ENCODE results near the gene OCIAD1.
"Not testable (repeated sequence)": the region's sequence is repeated elsewhere in the genome, so short reads cannot be mapped to it uniquely, and the experiment has no call there.

Gene OCIAD1

DNA sequence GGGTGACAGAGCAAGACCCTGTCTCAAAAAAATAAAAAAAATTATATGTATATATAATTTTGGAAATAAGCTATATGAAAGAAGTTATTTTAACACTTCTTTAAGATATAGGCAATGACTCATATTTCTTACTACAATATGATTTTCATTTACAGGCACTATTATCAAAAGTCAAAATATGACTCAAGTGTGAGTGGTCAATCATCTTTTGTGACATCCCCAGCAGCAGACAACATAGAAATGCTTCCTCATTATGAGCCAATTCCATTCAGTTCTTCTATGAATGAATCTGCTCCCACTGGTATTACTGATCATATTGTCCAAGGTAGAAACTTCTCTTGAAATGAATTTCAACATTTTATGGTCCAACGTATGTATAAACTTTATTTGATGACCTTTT, 20.8 kb downstream of the OCIAD1 start:
- Mint-ChIP-seq H3K36me3 (ENCODE audit: low read depth) (peaks cover 74% of the 10 kb centered on the region), H3K9me3 (peaks cover 6% of the 10 kb centered on the region), H3K27me3 (no peaks in the 10 kb centered on the region), H3K4me3 (no peak overlapping the region), H3K27ac (peak overlapping the region; percentile 83), H3K4me1 (ENCODE audit: low read depth) (peaks cover 31% of the 10 kb centered on the region)
- no peak for DNase-seq

DNA sequence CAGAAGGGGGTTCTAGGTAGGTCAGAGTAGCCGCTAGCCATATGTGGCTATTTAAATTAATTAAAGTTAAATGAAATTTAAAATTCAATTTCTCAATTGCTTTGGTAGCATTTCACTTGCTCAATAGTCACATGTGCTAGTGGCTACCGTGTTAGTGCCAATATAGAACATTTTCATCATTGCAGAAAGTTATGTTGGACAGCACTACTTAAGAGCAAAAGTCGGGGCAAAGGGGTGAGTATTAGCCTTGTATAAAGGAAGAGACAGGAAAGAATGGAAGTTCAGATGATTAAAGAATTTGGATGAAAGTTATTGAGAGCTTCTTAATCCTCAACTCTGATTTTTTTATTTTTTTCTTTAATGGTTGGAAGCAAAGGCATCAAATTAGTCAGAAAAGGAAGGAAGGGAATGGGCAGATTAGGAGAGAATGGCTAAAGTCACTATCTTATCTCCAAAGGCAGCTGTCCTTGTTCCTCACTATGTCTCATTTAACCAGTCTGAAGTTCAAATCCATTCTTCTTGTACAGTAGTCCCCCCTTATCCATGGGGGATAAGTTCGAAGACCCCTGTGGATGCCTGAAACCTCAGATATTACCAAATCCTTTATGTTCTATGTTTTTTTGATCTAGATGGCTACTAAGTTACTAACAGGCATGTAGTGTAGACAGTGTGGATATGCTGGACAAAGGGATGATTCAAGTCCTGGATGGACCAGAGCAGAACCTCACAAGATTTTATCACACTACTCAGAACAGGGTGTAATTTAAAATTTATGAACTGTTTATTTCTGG, 22.9 kb downstream of the OCIAD1 start:
- H3K4me1 Mint-ChIP-seq (ENCODE audit: low read depth) = peaks cover 35% of the 10 kb centered on the region
- no peaks in the 10 kb centered on the region for H3K27me3 Mint-ChIP-seq
- DNase-seq = no peak
- no peak overlapping the region for H3K4me3 Mint-ChIP-seq
- H3K27ac Mint-ChIP-seq = peak overlapping the region; percentile 64
- no peaks in the 10 kb centered on the region for H3K9me3 Mint-ChIP-seq
- peaks cover 76% of the 10 kb centered on the region for H3K36me3 Mint-ChIP-seq (ENCODE audit: low read depth)

DNA sequence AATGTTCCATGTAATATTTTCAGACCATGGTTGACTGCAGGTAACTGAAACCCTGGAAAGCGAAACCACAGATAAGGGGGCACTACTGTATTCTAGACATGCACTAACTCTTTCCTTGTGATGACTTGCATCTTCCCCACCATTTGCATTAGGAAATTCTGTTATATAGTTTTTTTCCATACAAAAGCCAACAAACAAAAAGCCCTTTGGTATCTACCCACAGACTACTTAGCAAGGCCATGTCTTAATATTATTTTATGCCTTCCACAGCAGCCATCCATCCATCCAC, 23.5 kb downstream of the OCIAD1 start:
- DNase-seq = no peak
- Mint-ChIP-seq H3K4me1 (ENCODE audit: low read depth) (peaks cover 35% of the 10 kb centered on the region), H3K4me3 (no peak overlapping the region), H3K9me3 (no peaks in the 10 kb centered on the region), H3K36me3 (ENCODE audit: low read depth) (peaks cover 79% of the 10 kb centered on the region), H3K27ac (peak overlapping the region; percentile 64), H3K27me3 (no peaks in the 10 kb centered on the region)

DNA sequence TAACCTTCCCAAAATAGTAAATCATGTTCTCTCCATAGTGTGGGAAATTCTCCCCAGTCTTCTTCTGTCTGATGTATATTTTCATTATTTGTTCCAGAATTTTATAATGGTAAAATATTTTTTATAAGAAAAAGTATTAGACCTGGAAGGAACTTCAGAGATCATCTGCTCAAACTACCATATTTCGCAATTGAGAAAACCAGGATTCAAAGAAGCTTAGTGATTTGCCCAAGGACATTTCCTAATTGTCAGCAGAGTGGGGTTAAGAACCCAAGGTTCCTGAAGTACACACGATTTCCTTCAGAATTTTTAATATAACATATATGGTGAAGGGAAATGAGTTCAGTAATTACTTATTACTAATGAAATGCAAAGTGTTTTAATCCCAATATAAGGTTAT, 24.1 kb downstream of the OCIAD1 start:
- Mint-ChIP-seq H3K4me3 (no peak overlapping the region), H3K9me3 (no peaks in the 10 kb centered on the region), H3K36me3 (ENCODE audit: low read depth) (peaks cover 81% of the 10 kb centered on the region), H3K27me3 (no peaks in the 10 kb centered on the region), H3K4me1 (ENCODE audit: low read depth) (peaks cover 33% of the 10 kb centered on the region), H3K27ac (no peak overlapping the region)
- no peak for DNase-seq

DNA sequence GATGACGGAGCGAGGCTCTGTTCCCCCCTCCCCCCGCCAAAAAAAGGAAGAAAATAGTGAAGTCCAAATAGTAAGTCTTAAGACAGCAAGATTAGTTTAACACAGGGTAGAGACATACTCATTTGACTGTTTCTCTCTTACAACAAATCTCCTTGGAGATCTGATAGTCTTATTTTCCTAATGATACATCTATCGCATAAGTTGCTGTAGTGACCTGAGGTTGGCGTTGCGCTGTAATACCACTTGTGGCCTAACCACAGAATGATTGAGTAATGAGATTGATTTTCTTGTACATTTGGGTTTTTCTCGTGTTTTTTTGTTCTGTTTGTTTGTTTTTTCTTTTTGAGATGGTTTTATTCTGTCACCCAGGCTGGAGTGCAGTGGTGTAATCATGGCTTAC, 27.2 kb downstream of the OCIAD1 start:
- Mint-ChIP-seq H3K27me3 (no peaks in the 10 kb centered on the region), H3K4me1 (ENCODE audit: low read depth) (peaks cover 16% of the 10 kb centered on the region), H3K4me3 (no peak overlapping the region), H3K36me3 (ENCODE audit: low read depth) (peaks cover 73% of the 10 kb centered on the region), H3K9me3 (no peaks in the 10 kb centered on the region), H3K27ac (peak overlapping the region; percentile 55)
- DNase-seq = no peak

DNA sequence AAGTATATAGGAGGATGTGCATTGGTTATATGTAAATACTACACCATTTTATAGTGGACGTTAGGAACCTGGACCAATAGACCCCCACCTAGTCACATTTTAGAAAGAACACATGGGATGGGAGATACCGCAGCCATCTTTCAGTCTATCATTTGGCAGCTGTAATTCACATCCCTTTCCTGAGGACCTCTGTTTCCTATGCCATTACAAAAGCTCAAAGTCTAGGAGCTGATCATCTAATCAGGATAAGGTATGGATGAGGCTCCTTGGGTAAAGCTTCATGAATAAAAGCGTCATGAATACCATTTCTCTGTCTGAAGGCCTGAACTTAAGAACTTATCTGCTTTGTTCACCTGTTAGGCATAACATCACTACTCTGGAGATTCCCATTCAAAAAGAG, 31.1 kb downstream of the OCIAD1 start:
- peaks cover 6% of the 10 kb centered on the region for H3K9me3 Mint-ChIP-seq
- no peak overlapping the region for H3K4me3 Mint-ChIP-seq
- H3K27ac Mint-ChIP-seq = no peak overlapping the region
- H3K4me1 Mint-ChIP-seq (ENCODE audit: low read depth) = peaks cover 5% of the 10 kb centered on the region
- DNase-seq = no peak
- peaks cover 45% of the 10 kb centered on the region for H3K36me3 Mint-ChIP-seq (ENCODE audit: low read depth)
- no peaks in the 10 kb centered on the region for H3K27me3 Mint-ChIP-seq

DNA sequence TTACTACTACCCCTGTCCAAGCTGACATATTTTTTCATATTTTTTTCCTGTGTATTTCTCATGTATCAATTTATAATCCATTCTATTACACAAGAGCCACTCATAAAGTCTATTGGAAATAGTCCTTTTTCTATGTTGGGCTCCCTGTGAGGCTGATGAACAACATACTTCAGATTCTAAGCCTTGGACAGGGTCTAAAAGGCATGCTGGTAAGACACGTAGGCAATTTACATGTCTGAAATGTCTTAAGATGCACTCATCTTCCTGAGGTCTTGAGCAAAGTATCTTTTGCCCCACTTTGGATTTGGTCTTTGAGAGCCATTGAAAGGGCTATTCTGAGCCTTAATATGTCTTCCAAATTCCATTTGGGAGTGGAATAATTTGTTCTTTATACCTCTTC, 31.8 kb downstream of the OCIAD1 start:
- Mint-ChIP-seq H3K4me3 (no peak overlapping the region), H3K4me1 (ENCODE audit: low read depth) (peaks cover 5% of the 10 kb centered on the region), H3K27me3 (no peaks in the 10 kb centered on the region), H3K27ac (no peak overlapping the region), H3K36me3 (ENCODE audit: low read depth) (peaks cover 40% of the 10 kb centered on the region), H3K9me3 (peaks cover 6% of the 10 kb centered on the region)
- DNase-seq = no peak

DNA sequence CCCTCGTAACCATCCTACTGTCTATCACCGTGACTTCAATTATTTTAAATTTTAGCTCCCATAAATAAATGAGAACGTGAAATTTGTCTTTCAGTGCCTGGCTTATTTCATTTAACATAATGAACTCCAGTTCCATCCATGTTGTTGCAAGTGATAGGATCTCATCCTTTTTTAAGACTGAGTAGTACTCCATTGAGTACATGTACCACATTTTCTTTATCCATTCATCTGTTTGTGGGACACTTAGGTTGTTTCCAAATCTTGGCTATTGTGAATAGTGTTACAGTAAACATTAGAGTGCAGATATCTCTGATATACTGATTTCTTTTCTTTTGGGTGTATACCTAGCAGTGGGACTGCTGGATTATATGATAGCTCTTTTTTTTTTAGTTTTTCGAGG, 32.8 kb downstream of the OCIAD1 start:
- Mint-ChIP-seq H3K4me3 (no peak overlapping the region), H3K4me1 (ENCODE audit: low read depth) (no peaks in the 10 kb centered on the region), H3K27ac (no peak overlapping the region), H3K36me3 (ENCODE audit: low read depth) (peaks cover 30% of the 10 kb centered on the region), H3K9me3 (peaks cover 6% of the 10 kb centered on the region), H3K27me3 (no peaks in the 10 kb centered on the region)
- no peak for DNase-seq

DNA sequence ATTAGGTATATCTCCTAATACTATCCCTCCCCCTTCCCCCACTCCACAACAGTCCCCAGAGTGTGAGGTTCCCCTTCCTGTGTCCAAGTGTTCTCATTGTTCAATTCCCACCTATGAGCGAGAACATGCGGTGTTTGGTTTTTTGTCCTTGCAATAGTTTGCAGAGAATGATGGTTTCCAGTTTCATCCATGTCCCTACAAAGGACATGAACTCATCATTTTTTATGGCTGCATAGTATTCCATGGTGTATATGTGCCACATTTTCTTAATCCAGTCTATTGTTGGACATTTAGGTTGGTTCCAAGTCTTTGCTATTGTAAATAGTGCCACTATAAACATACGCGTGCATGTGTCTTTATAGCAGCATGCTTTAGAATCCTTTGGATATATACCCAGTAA, 33.8 kb downstream of the OCIAD1 start:
- peaks cover 26% of the 10 kb centered on the region for H3K36me3 Mint-ChIP-seq (ENCODE audit: low read depth)
- not testable (repeated sequence) for H3K9me3 Mint-ChIP-seq, H3K4me3 Mint-ChIP-seq

DNA sequence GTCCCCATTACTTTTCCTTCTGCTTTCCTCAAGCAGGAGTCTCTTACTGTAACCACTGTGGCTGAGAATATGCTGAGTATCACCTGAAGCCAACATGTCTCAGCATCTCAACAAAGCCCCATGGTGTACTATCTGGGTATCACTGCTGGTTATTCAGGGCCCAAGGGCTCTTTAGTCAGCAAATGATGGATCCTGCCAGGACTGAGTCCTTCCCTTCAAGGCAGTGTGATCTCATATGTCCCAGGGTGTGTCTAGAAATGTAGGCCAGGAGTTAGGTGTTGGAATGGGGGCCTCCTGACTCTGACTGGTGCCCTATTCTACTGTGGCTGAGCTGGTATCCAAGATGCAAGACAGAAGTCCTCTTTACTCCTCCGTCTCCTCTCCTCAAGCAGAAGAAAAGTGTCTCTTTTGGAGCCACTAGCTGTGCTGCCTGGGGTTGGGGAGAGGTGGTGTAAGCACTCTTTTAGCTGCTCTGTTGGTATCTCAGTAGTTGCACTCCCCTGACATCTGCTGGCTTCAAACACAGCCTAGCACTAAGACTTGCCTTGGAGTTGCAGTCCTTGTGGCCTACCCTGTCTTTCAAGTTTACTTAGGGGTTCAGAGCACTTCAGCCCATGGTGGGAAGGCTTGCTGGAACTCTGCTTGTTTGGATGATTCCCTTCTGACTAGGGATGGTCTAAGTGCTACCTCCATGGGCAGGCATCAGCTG, 47.1 kb downstream of the OCIAD1 start:
- Mint-ChIP-seq H3K4me3 (no peak overlapping the region), H3K36me3 (ENCODE audit: low read depth) (peaks cover 2% of the 10 kb centered on the region), H3K27ac (no peak overlapping the region), H3K9me3 (no peaks in the 10 kb centered on the region), H3K27me3 (no peaks in the 10 kb centered on the region), H3K4me1 (ENCODE audit: low read depth) (no peaks in the 10 kb centered on the region)
- no peak for DNase-seq

More for the DNA sequence above, 33.8 kb downstream of the OCIAD1 start:
- not testable (repeated sequence) for H3K27ac Mint-ChIP-seq; H3K27me3 Mint-ChIP-seq; DNase-seq; H3K4me1 Mint-ChIP-seq (ENCODE audit: low read depth)

DNA sequence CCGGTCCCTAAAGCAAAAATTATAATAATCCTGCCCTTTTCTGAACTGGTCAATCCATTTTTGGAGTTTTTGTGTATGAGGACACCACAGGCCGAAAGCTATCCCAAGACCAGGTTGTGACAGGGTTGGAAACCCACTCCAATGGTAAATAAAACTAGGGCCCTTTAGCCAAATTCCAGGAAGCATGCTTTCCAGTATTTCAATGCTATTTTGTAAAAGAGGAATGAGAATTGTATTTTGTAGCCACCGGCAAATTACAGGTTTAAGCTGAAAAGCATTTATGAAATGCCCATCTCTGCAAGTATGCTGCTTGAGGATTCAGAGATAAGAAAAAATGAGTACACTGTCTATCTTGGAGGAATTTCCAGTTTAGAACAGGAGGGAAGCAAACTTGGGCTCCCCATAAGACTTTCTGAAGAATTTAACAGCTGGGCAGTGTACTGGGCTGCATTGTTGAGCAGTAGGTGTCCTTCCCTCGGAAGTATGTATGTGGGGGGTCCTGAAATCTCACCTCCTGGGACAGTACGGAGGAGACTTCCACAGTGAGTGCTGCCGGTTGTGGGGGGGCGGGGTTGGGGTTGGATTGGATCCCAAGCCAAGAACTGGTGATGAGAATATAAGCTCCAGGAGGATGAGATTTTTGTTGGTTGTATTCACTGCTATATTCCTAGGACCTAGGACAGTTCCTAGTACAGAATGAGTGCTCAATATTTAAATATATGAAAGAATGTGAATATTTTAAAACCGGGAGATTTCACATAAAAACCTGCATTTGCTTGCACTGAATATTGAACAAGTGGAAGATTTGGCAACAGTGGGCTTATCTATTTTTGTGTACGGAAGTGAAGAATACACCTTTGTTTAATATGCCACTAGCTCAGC, 48.9 kb downstream of the OCIAD1 start:
- H3K4me3 Mint-ChIP-seq = no peak overlapping the region
- no peak overlapping the region for H3K27ac Mint-ChIP-seq
- no peaks in the 10 kb centered on the region for H3K9me3 Mint-ChIP-seq
- H3K4me1 Mint-ChIP-seq (ENCODE audit: low read depth) = no peaks in the 10 kb centered on the region
- no peaks in the 10 kb centered on the region for H3K27me3 Mint-ChIP-seq
- DNase-seq = no peak
- peaks cover 6% of the 10 kb centered on the region for H3K36me3 Mint-ChIP-seq (ENCODE audit: low read depth)

DNA sequence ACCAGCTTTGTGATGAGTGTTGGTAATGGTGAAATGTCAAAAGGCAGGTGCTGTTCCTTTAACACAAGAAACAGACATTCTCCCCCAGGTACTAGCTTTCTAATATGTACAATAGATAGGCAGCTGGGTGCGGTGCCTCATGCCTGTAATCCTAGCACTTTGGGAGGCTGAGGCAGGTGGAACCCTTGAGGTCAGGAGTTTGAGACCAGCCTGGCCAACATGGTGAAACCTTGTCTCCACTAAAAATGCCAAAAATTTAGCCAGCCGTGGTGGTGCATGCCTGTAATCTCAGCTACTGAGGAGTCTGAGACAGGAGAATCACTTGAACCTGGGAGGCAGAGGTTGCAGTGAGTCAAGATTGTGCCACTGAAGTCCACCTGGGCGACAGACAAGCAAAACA, 50.8 kb downstream of the OCIAD1 start:
- H3K27me3 Mint-ChIP-seq; H3K4me3 Mint-ChIP-seq; H3K9me3 Mint-ChIP-seq; DNase-seq; H3K4me1 Mint-ChIP-seq (ENCODE audit: low read depth); H3K27ac Mint-ChIP-seq: not testable (repeated sequence)
- H3K36me3 Mint-ChIP-seq (ENCODE audit: low read depth) = peaks cover 13% of the 10 kb centered on the region

DNA sequence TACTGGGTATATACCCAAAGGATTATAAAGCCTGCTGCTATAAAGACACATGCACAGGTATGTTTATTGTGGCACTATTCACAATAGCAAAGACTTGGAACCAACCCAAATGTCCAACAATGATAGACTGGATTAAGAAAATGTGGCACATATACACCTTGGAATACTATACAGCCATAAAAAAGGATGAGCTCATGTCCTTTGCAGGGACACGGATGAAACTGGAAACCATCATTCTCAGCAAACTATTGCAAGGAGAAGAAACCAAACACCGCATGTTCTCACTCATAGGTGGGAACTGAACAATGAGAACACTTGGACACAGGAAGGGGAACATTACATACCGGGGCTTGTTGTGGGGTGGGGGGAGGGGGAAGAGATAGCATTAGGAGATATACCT, 58.9 kb downstream of the OCIAD1 start:
- not testable (repeated sequence) for H3K4me3 Mint-ChIP-seq; H3K27ac Mint-ChIP-seq; H3K4me1 Mint-ChIP-seq (ENCODE audit: low read depth); H3K9me3 Mint-ChIP-seq; H3K27me3 Mint-ChIP-seq; DNase-seq
- peaks cover 73% of the 10 kb centered on the region for H3K36me3 Mint-ChIP-seq (ENCODE audit: low read depth)

DNA sequence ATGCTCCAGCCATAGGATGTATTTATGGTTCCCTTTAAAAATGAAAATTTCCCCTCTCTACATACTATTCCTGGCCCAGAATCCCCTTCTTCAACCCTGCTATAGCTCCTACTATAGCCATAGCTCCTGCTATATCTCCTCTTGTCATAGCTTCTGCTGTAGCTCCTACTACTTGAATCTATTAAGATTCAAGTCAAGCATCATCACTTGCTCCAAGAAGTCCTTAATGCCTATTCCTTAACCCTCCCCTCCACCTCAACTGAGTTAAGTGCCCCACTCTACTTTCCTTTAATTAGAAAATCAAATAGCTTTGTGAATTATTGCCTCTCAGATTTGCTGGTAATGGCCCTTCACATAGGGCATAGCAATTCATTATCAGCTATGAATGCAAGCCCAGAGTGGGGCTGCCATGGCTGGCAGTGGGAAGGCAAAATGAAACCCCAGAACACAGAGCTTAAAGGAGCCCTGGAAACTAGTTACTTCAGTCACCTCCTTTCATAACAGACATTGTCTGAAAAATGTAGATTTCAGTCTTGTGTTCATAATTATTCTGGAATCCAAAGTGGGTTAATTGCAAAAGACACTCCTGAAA, 60.2 kb downstream of the OCIAD1 start:
- Mint-ChIP-seq H3K27me3 (no peaks in the 10 kb centered on the region), H3K4me3 (no peak overlapping the region), H3K4me1 (ENCODE audit: low read depth) (peaks cover 6% of the 10 kb centered on the region), H3K9me3 (peaks cover 6% of the 10 kb centered on the region), H3K27ac (no peak overlapping the region), H3K36me3 (ENCODE audit: low read depth) (peaks cover 81% of the 10 kb centered on the region)
- no peak for DNase-seq

Data from activated T-cell treated with anti-CD3 and anti-CD28 coated beads, Interleukin-2, amount 50 U/mL, for 24 hours (primary cell).